Progenitor cell of endocrine pancreas (in vitro differentiated cells): ENCODE measurements around the gene TNFRSF18. TPM values are rescaled to one million over a fixed set of nuclear protein-coding genes. Genes with fewer than 3 reads are reported as not detected.

ENCODE experiments used
- DNase-seq: peaks from one replicate; pipeline ENCODE4 v3.0.0; 2021; ENCODE audit warnings: low spot score; ENCODE audit not compliant: unreplicated experiment
- H3K27ac Mint-ChIP-seq: 2 replicates; pipeline ENCODE4 v1.8.0; 2021; ENCODE audit warnings: mild to moderate bottlenecking, moderate library complexity, mixed read lengths
- H3K27me3 Mint-ChIP-seq: 2 replicates; pipeline ENCODE4 v1.8.0; 2021; ENCODE audit warnings: mixed read lengths
- H3K36me3 Mint-ChIP-seq: 2 replicates; pipeline ENCODE4 v1.8.0; 2022; ENCODE audit warnings: mixed read lengths; ENCODE audit not compliant: insufficient read depth
- H3K4me1 Mint-ChIP-seq: 2 replicates; pipeline ENCODE4 v1.8.0; 2021; ENCODE audit warnings: low read depth, mixed read lengths
- H3K4me3 Mint-ChIP-seq: 2 replicates; pipeline ENCODE4 v1.8.0; 2021; ENCODE audit warnings: low read depth, mild to moderate bottlenecking, moderate library complexity, mixed read lengths
- H3K9me3 Mint-ChIP-seq: 2 replicates; pipeline ENCODE4 v1.8.0; 2021; ENCODE audit warnings: low read depth, mixed read lengths
- CTCF ChIP-seq: fragments of 200-600 bp; sonication (generic); IDR thresholded peaks from one replicate; pipeline ENCODE4 v1.5.0; 2021; ENCODE audit warnings: antibody characterized with exemption, mild to moderate bottlenecking; ENCODE audit not compliant: unreplicated experiment
- total RNA-seq: library from RNA; stranded (reverse); gene quantifications from 2 replicates; pipeline ENCODE4 v1.2.1, GENCODE V29; 2021

The TNFRSF18 gene
- total RNA-seq, 1 donor from 2014 or later, result 0.48 TPM

- TF ChIP-seq CTCF, result no peak
- peaks cover 14% of the 10 kb centered on the region for H3K4me1 Mint-ChIP-seq
- no peak for DNase-seq
- peak within 1 kb of the TSS; percentile 91 for H3K27ac Mint-ChIP-seq
- H3K4me3 Mint-ChIP-seq, result peak within 1 kb of the TSS; percentile 87
- peaks cover 13% of the 10 kb centered on the region for H3K36me3 Mint-ChIP-seq
- H3K27me3 Mint-ChIP-seq, result no peaks in the 10 kb centered on the region
- peaks cover 3% of the 10 kb centered on the region for H3K9me3 Mint-ChIP-seq
These were observed 25.9 kb upstream of the TNFRSF18 start, which contains the start of gene B3GALT6 for GRCh38 chr1:1232208-1232795. Gene B3GALT6, plus strand, starts transcription at chr1:1232237. Its CDS starts 42 bp downstream, at chr1:1232279.

- H3K4me1 Mint-ChIP-seq, result peaks cover 14% of the 10 kb centered on the region
- peak within 1 kb of the TSS; percentile 91 for H3K27ac Mint-ChIP-seq
- peak within 1 kb of the TSS; percentile 87 for H3K4me3 Mint-ChIP-seq
- H3K36me3 Mint-ChIP-seq, result peaks cover 13% of the 10 kb centered on the region
- DNase-seq, result peak; percentile 90
- no peak for TF ChIP-seq CTCF
- peaks cover 3% of the 10 kb centered on the region for H3K9me3 Mint-ChIP-seq
- H3K27me3 Mint-ChIP-seq, result no peaks in the 10 kb centered on the region
These were observed 25.2 kb upstream of the TNFRSF18 start, which contains the start of gene SDF4 for GRCh38 chr1:1231400-1232207. Gene SDF4, minus strand, starts transcription at chr1:1232001. Its CDS starts 3,229 bp downstream, at chr1:1228772.

- H3K27me3 Mint-ChIP-seq, result no peaks in the 10 kb centered on the region
- H3K9me3 Mint-ChIP-seq, result peaks cover 3% of the 10 kb centered on the region
- no peak for DNase-seq
- peak; percentile 13 for TF ChIP-seq CTCF
- H3K4me3 Mint-ChIP-seq, result peak overlapping the region; percentile 87
- H3K4me1 Mint-ChIP-seq, result peaks cover 14% of the 10 kb centered on the region
- H3K27ac Mint-ChIP-seq, result peak overlapping the region; percentile 91
- peaks cover 13% of the 10 kb centered on the region for H3K36me3 Mint-ChIP-seq
These were observed 24.4 kb upstream of the TNFRSF18 start for GRCh38 chr1:1230656-1231399.

- Mint-ChIP-seq H3K4me1 (peaks cover 14% of the 10 kb centered on the region), H3K27me3 (no peaks in the 10 kb centered on the region), H3K9me3 (peaks cover 3% of the 10 kb centered on the region), H3K27ac (no peak overlapping the region), H3K36me3 (peaks cover 15% of the 10 kb centered on the region), H3K4me3 (peak overlapping the region; percentile 35)
- DNase-seq, result no peak
- TF ChIP-seq CTCF, result no peak
These were observed 23.4 kb upstream of the TNFRSF18 start for GRCh38 chr1:1229770-1230169.

GRCh38 chr1:1228596-1229321, 22.4 kb upstream of the TNFRSF18 start:
- Mint-ChIP-seq H3K27me3 (no peaks in the 10 kb centered on the region), H3K4me1 (peaks cover 11% of the 10 kb centered on the region), H3K9me3 (peaks cover 3% of the 10 kb centered on the region), H3K4me3 (no peak overlapping the region), H3K36me3 (peaks cover 9% of the 10 kb centered on the region), H3K27ac (no peak overlapping the region)
- no peak for TF ChIP-seq CTCF
- no peak for DNase-seq
